ENCODE data around the gene SNX9.
"Not testable (repeated sequence)": the region's sequence is repeated elsewhere in the genome, so short reads cannot be mapped to it uniquely, and the experiment has no call there.

SNX9 gene

GRCh38 chr6:157853902-157854502, 31.0 kb downstream of the SNX9 start:
- no peak for DNase-seq (ENCODE audit: insufficient read length, low spot score)
- no peak for FAIRE-seq

DNA sequence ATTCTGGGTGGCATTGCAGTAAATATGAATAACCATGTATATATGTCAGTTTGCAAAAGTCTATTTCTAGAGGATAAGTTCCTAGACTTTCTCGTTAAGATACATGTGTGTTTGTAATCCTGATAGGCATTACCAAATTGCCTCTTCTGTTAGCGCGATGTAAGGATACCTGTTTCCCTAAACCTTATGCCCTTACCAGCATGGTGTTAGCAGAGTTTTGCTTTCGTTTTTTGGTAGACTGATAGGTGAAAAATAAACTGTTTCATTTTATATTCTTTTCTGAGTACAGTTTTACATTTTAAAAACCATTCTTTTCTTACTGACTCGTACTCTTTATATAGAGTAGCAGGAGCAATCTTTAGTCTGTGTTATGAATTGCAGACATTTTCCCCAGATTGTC, 32.3 kb downstream of the SNX9 start:
- FAIRE-seq, result no peak
- DNase-seq (ENCODE audit: insufficient read length, low spot score), result no peak

DNA sequence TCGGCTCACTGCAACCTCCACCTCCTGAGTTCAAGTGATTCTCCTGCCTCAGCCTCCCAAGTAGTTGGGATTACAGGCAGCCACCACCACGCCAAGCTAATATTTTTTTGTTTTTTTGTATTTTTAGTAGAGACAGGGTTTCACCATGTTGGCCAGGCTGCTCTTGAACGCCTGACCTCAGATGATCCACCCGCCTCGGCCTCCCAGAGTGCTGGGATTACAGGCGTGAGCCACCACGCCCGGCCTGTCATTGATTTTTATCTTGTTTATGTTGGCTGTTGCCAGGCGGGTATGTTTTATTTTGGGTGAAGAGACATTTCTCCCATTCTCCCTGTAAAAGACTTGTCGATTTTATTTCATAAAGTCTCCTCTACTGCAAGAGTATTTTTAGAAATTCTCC, 32.8 kb downstream of the SNX9 start:
- FAIRE-seq, result not testable (repeated sequence)

GRCh38 chr6:157858664-157859063, 35.6 kb downstream of the SNX9 start:
- DNase-seq (ENCODE audit: insufficient read length, low spot score); FAIRE-seq: not testable (repeated sequence)

More for the DNA sequence above, 32.8 kb downstream of the SNX9 start:
- DNase-seq (ENCODE audit: insufficient read length, low spot score), result not testable (repeated sequence)

GRCh38 chr6:157859775-157860504, 36.9 kb downstream of the SNX9 start:
- FAIRE-seq, result no peak
- no peak for DNase-seq (ENCODE audit: insufficient read length, low spot score)

DNA sequence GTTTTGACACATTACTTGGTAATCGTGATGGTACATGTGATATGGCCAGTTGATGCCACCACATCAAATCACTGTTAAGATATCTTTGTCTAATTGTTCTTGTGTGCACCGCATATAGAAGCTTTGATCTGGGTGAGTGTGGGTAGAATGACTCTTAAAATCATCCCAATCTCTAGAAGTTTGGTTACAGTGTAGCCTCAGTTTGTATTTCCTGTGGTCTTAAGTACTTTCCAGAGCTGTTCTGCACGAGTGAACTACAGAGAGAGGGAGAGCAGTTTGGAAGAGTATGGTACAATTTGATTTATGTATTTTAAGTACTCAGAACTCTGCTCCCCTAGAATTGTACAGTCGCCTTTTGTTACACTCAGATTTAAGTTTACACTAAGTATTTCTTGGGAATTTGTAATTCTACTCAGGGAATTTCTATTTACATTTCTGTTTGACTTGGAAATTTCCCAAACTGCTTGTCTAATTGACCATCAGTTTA, 37.5 kb downstream of the SNX9 start:
- DNase-seq (ENCODE audit: insufficient read length, low spot score), result no peak
- FAIRE-seq, result no peak

GRCh38 chr6:157861184-157861583, 38.1 kb downstream of the SNX9 start:
- FAIRE-seq (no peak), DNase-seq (ENCODE audit: insufficient read length, low spot score) (no peak)

DNA sequence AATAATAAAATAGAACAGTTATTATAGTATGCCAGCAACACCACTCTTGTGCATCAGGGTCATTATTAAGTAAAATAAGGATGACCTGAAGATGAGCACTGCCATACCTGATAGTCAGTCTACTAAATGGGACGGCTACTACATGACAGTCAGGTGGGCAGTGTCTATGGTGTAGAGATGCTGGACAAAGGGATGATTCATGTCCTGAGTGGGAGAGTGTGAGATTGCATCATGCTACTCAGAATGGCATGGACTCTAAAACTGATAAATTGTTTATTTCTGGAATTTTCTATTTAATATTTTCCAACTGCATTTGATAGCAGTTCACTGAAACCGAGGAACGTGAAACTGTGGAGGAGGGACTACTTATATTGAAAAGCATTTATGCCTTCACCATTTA, 38.8 kb downstream of the SNX9 start:
- DNase-seq (ENCODE audit: insufficient read length, low spot score) (no peak), FAIRE-seq (no peak)

- FAIRE-seq, result no peak
- DNase-seq (ENCODE audit: insufficient read length, low spot score), result no peak
Measured at GRCh38 chr6:157862706-157863105, 39.7 kb downstream of the SNX9 start.

GRCh38 chr6:157864185-157864761, 41.2 kb downstream of the SNX9 start:
- no peak for DNase-seq (ENCODE audit: insufficient read length, low spot score)
- FAIRE-seq, result no peak

- FAIRE-seq (no peak), DNase-seq (ENCODE audit: insufficient read length, low spot score) (no peak)
Measured at GRCh38 chr6:157865249-157865648, 42.2 kb downstream of the SNX9 start.

- DNase-seq (ENCODE audit: insufficient read length, low spot score) (peak; percentile 21), FAIRE-seq (no peak)
Measured at GRCh38 chr6:157867155-157867559, 44.1 kb downstream of the SNX9 start.

- no peak for DNase-seq (ENCODE audit: insufficient read length, low spot score)
- no peak for FAIRE-seq
Measured at GRCh38 chr6:157867981-157868380, 44.9 kb downstream of the SNX9 start.

DNA sequence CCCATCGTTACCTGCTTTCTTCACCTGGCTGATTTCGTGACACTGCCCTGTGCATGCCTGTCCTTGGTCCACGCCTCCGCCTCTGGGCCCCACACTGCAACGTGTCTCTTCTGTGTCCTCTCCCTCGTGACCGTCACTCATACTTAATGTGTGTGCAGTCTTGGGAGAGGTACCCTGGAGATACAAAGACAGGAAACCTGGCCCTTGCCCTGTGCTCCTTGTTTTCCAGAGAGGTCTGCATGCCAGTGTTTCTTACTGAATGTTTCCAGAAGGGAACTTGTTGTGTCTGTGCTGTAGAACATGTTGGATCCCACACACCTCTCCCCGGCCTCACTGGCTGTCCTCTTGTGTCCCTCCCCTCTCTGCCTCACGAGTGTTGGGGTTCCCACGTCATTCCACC, 45.8 kb downstream of the SNX9 start:
- FAIRE-seq, result no peak
- no peak for DNase-seq (ENCODE audit: insufficient read length, low spot score)

DNA sequence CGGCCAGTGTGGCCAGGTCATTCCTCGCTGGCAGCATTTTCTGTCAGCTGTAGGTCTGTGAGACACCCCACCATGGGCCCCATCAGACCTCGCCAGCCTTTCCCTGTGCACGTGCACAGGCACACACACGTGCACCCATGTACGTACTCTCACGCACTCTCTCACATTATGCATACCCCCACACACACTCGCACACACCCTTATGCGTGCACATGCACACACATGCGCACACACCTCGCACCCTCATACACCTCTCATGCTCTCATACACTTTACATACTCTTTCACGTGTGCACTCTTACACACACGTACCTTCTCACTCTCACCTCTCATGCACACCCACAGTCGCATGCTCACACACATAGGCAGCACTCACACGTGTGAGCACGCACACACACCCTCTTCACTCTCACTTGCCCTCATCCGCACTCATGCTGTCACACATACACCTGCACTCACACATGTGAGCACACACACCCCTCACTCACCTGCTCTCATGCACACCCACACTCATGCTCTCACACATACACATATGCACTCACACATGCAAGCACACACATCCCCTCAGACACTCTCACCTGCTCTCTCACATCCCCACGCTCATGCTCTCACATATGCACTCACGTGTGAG, 46.7 kb downstream of the SNX9 start:
- FAIRE-seq, result peak; percentile 89
- DNase-seq (ENCODE audit: insufficient read length, low spot score), result no peak

GRCh38 chr6:157873735-157874344, 50.8 kb downstream of the SNX9 start:
- FAIRE-seq (no peak), DNase-seq (ENCODE audit: insufficient read length, low spot score) (peak; percentile 60)

GRCh38 chr6:157877149-157877548, 54.1 kb downstream of the SNX9 start:
- DNase-seq (ENCODE audit: insufficient read length, low spot score), result no peak
- FAIRE-seq, result no peak

- no peak for DNase-seq (ENCODE audit: insufficient read length, low spot score)
- no peak for FAIRE-seq
Measured at GRCh38 chr6:157877573-157878438, 54.8 kb downstream of the SNX9 start.

DNA sequence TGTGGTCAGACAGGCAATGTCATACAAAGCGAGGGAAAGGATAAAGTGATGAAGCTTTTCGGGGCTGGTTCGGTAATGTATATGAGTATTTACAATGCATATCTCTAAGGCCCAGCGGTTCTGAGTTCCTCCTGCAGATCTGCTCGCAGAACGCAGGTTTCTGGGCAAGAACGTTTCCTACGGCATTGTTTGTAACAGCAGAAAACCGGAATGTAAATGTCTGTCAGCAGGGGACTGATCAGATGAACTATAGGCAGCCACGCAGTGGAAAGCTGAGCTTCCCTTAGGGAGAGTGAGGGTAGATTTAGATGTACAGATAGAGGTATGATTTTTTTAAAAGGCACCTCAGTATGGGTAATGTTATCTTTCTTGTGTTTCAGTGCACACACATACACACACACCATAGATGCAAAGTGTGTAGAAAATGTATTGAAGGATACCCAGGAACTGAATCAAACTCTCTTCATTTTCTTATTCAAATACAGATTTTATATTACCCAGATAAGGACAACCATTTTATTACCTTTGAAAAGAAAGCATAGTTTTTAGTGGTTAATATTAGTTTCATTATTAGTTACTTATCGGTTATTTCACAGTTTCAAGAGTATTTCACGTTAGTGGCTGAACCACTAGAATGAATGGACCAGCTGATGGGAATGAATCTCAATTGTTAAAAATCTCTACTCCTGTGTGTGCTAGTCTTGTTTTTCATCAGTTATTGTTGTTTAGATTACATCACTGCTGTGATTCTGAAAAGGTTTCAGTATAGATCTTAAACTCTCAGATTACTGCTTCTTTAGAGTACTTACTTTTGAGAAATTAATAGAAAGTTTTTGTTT, 56.2 kb downstream of the SNX9 start:
- DNase-seq (ENCODE audit: insufficient read length, low spot score) (no peak), FAIRE-seq (no peak)
